Astrocyte (in vitro differentiated cells and primary cell): Measurements from ENCODE around the gene NUP98. TPM values are rescaled to one million over a fixed set of nuclear protein-coding genes. Genes with fewer than 3 reads are reported as not detected.

ENCODE experiments used
- DNase-seq: peaks from one replicate; pipeline ENCODE4 v3.0.0-alpha.2; 2010; ENCODE audit warnings: low read depth
- FAIRE-seq: peaks from 2 replicates; lab custom pipeline; 2011; peaks lifted over from hg19 to GRCh38; lab: Jason Lieb, UNC
- H2AFZ ChIP-seq: 2 replicates; pipeline ENCODE4 v1.6.0; 2012; ENCODE audit warnings: low read depth, low read length, inconsistent platforms
- H3K27ac ChIP-seq: 2 replicates; pipeline ENCODE4 v1.5.1; 2011; ENCODE audit warnings: low read depth, low read length, inconsistent platforms
- H3K27me3 ChIP-seq: 2 replicates; pipeline ENCODE4 v1.6.0; 2011; ENCODE audit warnings: low read length, inconsistent platforms; ENCODE audit not compliant: insufficient read depth
- H3K36me3 ChIP-seq: 2 replicates; pipeline ENCODE4 v1.5.1; 2011; ENCODE audit warnings: low read length, inconsistent platforms; ENCODE audit not compliant: insufficient read depth
- H3K4me1 ChIP-seq: 2 replicates; pipeline ENCODE4 v1.5.1; 2011; ENCODE audit warnings: low read length, inconsistent platforms; ENCODE audit not compliant: insufficient read depth
- H3K4me2 ChIP-seq: 2 replicates; pipeline ENCODE4 v1.6.0; 2012; ENCODE audit warnings: low read length, inconsistent platforms
- H3K4me3 ChIP-seq: 2 replicates; pipeline ENCODE4 v1.5.1; 2011; ENCODE audit warnings: low read depth, mild to moderate bottlenecking, low read length, inconsistent platforms; ENCODE audit not compliant: insufficient read depth
- H3K79me2 ChIP-seq: 2 replicates; pipeline ENCODE4 v1.6.0; 2012; ENCODE audit warnings: mild to moderate bottlenecking, low read length, inconsistent platforms; ENCODE audit not compliant: insufficient read depth
- H3K9ac ChIP-seq: 2 replicates; pipeline ENCODE4 v1.6.0; 2012; ENCODE audit warnings: mild to moderate bottlenecking, low read length, inconsistent platforms
- H3K9me3 ChIP-seq: 2 replicates; pipeline ENCODE4 v1.5.1; 2012; ENCODE audit warnings: low read depth, mild to moderate bottlenecking, low read length, inconsistent platforms; ENCODE audit not compliant: insufficient read depth
- H4K20me1 ChIP-seq: 2 replicates; pipeline ENCODE4 v1.6.0; 2012; ENCODE audit warnings: low read length, inconsistent platforms; ENCODE audit not compliant: insufficient read depth
- H3K27ac Mint-ChIP-seq: one replicate; pipeline ENCODE4 v1.8.0; 2021; ENCODE audit warnings: mild to moderate bottlenecking, mixed read lengths; ENCODE audit not compliant: unreplicated experiment
- H3K27me3 Mint-ChIP-seq: one replicate; pipeline ENCODE4 v1.8.0; 2021; ENCODE audit warnings: low read depth, mixed read lengths; ENCODE audit not compliant: unreplicated experiment
- H3K36me3 Mint-ChIP-seq: one replicate; pipeline ENCODE4 v1.8.0; 2021; ENCODE audit warnings: low read depth, mixed read lengths; ENCODE audit not compliant: unreplicated experiment
- H3K4me1 Mint-ChIP-seq: one replicate; pipeline ENCODE4 v1.8.0; 2021; ENCODE audit warnings: low read depth, mixed read lengths; ENCODE audit not compliant: unreplicated experiment
- H3K4me3 Mint-ChIP-seq: one replicate; pipeline ENCODE4 v1.8.0; 2021; ENCODE audit warnings: mild to moderate bottlenecking, moderate library complexity, mixed read lengths; ENCODE audit not compliant: unreplicated experiment
- H3K9me3 Mint-ChIP-seq: one replicate; pipeline ENCODE4 v1.8.0; 2021; ENCODE audit warnings: mild to moderate bottlenecking, mixed read lengths; ENCODE audit not compliant: unreplicated experiment
- EZH2 ChIP-seq: IDR thresholded peaks from 2 replicates; pipeline ENCODE4 v1.6.1; 2012; ENCODE audit warnings: mild to moderate bottlenecking, low read length, inconsistent platforms; ENCODE audit not compliant: insufficient read depth
- total RNA-seq: library from RNA; stranded (reverse); gene quantifications from 2 replicates; pipeline ENCODE4 v1.2.1, GENCODE V29; 2021
- TF ChIP-seq, protein P1 (sequence below): IDR thresholded peaks from 2 replicates; pipeline ENCODE4 v1.5.1; 2011; ENCODE audit warnings: low read depth, mild to moderate bottlenecking, inconsistent platforms, low read length, moderate library complexity; ENCODE audit not compliant: insufficient read depth

Gene NUP98
- total RNA-seq, 1 donor from 2014 or later: 81.2 TPM

DNA sequence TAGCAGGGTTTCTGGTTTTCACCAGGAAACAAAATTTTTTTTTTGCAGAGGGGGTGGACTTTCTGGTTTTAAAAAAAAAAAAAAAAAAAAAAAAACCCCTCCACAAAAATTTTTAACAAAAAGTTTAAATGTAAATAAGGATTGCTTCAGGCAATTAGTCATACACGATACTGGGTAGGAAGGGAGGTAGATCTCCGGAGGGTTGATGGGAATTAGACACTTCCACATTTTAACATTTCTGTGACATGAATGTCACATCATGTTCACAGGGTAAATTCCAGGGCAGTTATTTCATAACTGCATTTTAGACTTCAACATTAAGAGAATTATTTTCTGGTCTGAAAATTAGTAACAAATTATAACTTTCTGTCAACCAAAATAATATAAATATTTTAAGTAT is 15.9 kb downstream of the NUP98 start:
- Histone ChIP-seq H3K27ac (peak overlapping the region; percentile 17), H3K36me3 (peaks cover 20% of the 10 kb centered on the region), H3K9me3 (no peaks in the 10 kb centered on the region), H3K4me3 (no peak overlapping the region), H3K4me1 (no peaks in the 10 kb centered on the region), H4K20me1 (peaks cover 58% of the 10 kb centered on the region), H3K27me3 (no peaks in the 10 kb centered on the region), H3K79me2 (peaks cover 86% of the 10 kb centered on the region), H3K4me2 (no peak overlapping the region), H2AFZ (no peak overlapping the region), H3K9ac (no peak overlapping the region)
- peak overlapping the region; percentile 14 for H3K27ac Mint-ChIP-seq
- peaks cover 6% of the 10 kb centered on the region for H3K4me1 Mint-ChIP-seq
- H3K36me3 Mint-ChIP-seq: peaks cover 7% of the 10 kb centered on the region
- no peak for TF ChIP-seq EZH2
- TF ChIP-seq, protein P1, sequence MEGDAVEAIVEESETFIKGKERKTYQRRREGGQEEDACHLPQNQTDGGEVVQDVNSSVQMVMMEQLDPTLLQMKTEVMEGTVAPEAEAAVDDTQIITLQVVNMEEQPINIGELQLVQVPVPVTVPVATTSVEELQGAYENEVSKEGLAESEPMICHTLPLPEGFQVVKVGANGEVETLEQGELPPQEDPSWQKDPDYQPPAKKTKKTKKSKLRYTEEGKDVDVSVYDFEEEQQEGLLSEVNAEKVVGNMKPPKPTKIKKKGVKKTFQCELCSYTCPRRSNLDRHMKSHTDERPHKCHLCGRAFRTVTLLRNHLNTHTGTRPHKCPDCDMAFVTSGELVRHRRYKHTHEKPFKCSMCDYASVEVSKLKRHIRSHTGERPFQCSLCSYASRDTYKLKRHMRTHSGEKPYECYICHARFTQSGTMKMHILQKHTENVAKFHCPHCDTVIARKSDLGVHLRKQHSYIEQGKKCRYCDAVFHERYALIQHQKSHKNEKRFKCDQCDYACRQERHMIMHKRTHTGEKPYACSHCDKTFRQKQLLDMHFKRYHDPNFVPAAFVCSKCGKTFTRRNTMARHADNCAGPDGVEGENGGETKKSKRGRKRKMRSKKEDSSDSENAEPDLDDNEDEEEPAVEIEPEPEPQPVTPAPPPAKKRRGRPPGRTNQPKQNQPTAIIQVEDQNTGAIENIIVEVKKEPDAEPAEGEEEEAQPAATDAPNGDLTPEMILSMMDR: no peak
- no peaks in the 10 kb centered on the region for H3K27me3 Mint-ChIP-seq
- no peak overlapping the region for H3K4me3 Mint-ChIP-seq
- no peak for FAIRE-seq
- no peaks in the 10 kb centered on the region for H3K9me3 Mint-ChIP-seq
- DNase-seq: peak; percentile 36

DNA sequence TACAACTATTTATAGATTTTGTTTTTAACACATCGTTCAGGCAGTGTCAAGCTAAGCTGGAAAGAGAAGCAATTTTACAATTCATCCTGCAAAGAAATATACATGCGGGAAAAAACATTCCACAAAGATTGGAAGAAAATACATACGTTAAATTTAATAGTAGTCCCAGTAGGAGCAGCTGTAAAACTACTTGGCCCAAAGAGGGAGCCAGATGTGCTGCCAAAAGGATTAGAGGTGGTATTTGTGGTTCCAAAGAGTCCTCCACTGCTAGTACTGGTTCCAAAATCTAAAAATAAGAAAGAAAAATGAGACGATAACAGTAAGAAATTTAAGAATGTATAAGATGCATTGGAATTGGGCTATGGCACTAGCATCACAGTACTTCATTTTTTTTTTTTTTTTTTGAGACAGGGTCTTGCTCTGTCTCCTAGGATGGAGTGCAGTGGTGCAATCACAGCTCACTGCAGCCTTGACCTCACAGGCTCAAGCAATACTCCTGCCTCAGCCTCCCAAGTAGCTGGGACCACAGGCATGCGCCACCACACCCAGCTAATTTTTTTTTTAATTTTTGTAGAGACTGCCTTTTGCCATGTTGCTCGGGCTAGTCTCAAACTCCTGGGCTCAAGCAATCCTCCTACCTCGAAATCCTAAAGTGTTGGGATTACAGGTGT is 21.5 kb downstream of the NUP98 start:
- Histone ChIP-seq H3K4me2 (no peak overlapping the region), H3K9me3 (no peaks in the 10 kb centered on the region), H3K27ac (no peak overlapping the region), H3K4me3 (no peak overlapping the region), H3K4me1 (no peaks in the 10 kb centered on the region), H3K36me3 (peaks cover 49% of the 10 kb centered on the region), H3K9ac (no peak overlapping the region), H4K20me1 (peaks cover 11% of the 10 kb centered on the region), H3K79me2 (peaks cover 37% of the 10 kb centered on the region), H2AFZ (no peak overlapping the region), H3K27me3 (no peaks in the 10 kb centered on the region)
- Mint-ChIP-seq H3K4me3 (no peak overlapping the region), H3K27me3 (no peaks in the 10 kb centered on the region), H3K27ac (no peak overlapping the region), H3K36me3 (peaks cover 7% of the 10 kb centered on the region), H3K9me3 (no peaks in the 10 kb centered on the region), H3K4me1 (no peaks in the 10 kb centered on the region)
- DNase-seq: no peak
- no peak for TF ChIP-seq EZH2
- TF ChIP-seq, protein P1: no peak
- FAIRE-seq: no peak

DNA sequence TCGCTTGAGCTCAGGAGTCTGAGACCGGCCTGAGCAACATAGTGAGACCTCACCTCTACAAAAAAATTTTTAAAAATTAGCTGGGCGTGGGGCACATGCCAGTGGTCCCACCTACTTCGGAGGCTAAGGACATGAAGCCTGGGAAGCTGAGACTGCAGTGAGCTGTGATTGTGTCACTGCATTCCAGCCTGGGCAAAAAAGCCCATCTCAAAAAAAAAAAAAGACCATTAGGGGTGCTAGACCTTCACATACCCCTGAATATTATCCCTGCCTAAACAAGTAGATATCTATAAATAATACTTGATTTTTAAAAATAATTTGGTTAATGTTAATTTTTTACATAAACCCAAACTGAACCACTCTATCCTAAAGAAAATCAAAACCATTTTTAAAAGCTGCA is 24.2 kb downstream of the NUP98 start:
- Histone ChIP-seq H3K27ac (no peak overlapping the region), H3K9me3 (no peaks in the 10 kb centered on the region), H4K20me1 (no peaks in the 10 kb centered on the region), H3K27me3 (no peaks in the 10 kb centered on the region), H2AFZ (no peak overlapping the region), H3K4me1 (no peaks in the 10 kb centered on the region), H3K36me3 (peaks cover 52% of the 10 kb centered on the region), H3K79me2 (peaks cover 11% of the 10 kb centered on the region), H3K4me2 (no peak overlapping the region), H3K9ac (no peak overlapping the region), H3K4me3 (no peak overlapping the region)
- Mint-ChIP-seq H3K36me3 (peaks cover 15% of the 10 kb centered on the region), H3K4me1 (no peaks in the 10 kb centered on the region), H3K27me3 (no peaks in the 10 kb centered on the region), H3K27ac (no peak overlapping the region), H3K4me3 (no peak overlapping the region), H3K9me3 (no peaks in the 10 kb centered on the region)
- FAIRE-seq (no peak), DNase-seq (no peak)
- TF ChIP-seq EZH2: no peak
- TF ChIP-seq, protein P1: no peak
